Occipital lobe (tissue), 2 donors: ENCODE data around the gene PABPC3. TPM values are rescaled to one million over a fixed set of nuclear protein-coding genes. Genes with fewer than 3 reads are reported as not detected.

Source experiments
- DNase-seq: peaks from one replicate; lab custom pipeline; 2025; lab: John Stamatoyannopoulos, UW
- total RNA-seq: library from RNA; depleted of rRNA; stranded (reverse); fragments of >200 nt; gene quantifications from one replicate; pipeline ENCODE4 v1.2.3, GENCODE V29; 2014

Gene PABPC3
- total RNA-seq, result not detected

GRCh38 chr13:25095851-25096453 lies at the start of gene PABPC3:
Gene PABPC3, plus strand, starts transcription at chr13:25096136. Its CDS starts 63 bp downstream, at chr13:25096199.
- DNase-seq, result no peak

- no peak for DNase-seq
These were observed 49.5 kb upstream of the PABPC3 start for GRCh38 chr13:25046274-25046984.

GRCh38 chr13:25046985-25047511 lies 48.9 kb upstream of the PABPC3 start:
- peak; percentile 19 for DNase-seq

GRCh38 chr13:25051065-25051464 lies 44.9 kb upstream of the PABPC3 start:
- no peak for DNase-seq

GRCh38 chr13:25059166-25059565 lies 36.8 kb upstream of the PABPC3 start:
- DNase-seq, result no peak

GRCh38 chr13:25059958-25060357 lies 36.0 kb upstream of the PABPC3 start:
- no peak for DNase-seq

- DNase-seq, result no peak
These were observed 33.5 kb upstream of the PABPC3 start for GRCh38 chr13:25062479-25062878.

GRCh38 chr13:25064396-25064795 lies 31.5 kb upstream of the PABPC3 start:
- no peak for DNase-seq

- no peak for DNase-seq
These were observed 29.8 kb upstream of the PABPC3 start for GRCh38 chr13:25065974-25066770.

- no peak for DNase-seq
These were observed 28.9 kb upstream of the PABPC3 start for GRCh38 chr13:25067064-25067463.

- DNase-seq, result no peak
These were observed 27.1 kb upstream of the PABPC3 start for GRCh38 chr13:25068810-25069209.

- no peak for DNase-seq
These were observed 26.7 kb upstream of the PABPC3 start for GRCh38 chr13:25069236-25069635.

- no peak for DNase-seq
These were observed 26.0 kb upstream of the PABPC3 start for GRCh38 chr13:25069911-25070310.

- DNase-seq, result no peak
These were observed 15.2 kb upstream of the PABPC3 start for GRCh38 chr13:25080773-25081172.

GRCh38 chr13:25084096-25084495 lies 11.8 kb upstream of the PABPC3 start:
- no peak for DNase-seq

GRCh38 chr13:25085125-25085742 lies 10.7 kb upstream of the PABPC3 start:
- peak; percentile 53 for DNase-seq

GRCh38 chr13:25088562-25089221 lies 7.2 kb upstream of the PABPC3 start:
- no peak for DNase-seq

- no peak for DNase-seq
These were observed 1.5 kb downstream of the PABPC3 start for GRCh38 chr13:25097426-25097825.

- DNase-seq, result no peak
These were observed 7.8 kb downstream of the PABPC3 start for GRCh38 chr13:25103711-25104110.

GRCh38 chr13:25109341-25109740 lies 13.4 kb downstream of the PABPC3 start:
- DNase-seq, result no peak

GRCh38 chr13:25110956-25111584 lies 15.1 kb downstream of the PABPC3 start:
- DNase-seq, result no peak
